IMR-90 (cell line): ENCODE results near the gene EEF2K. TPM values are rescaled to one million over a fixed set of nuclear protein-coding genes. Genes with fewer than 3 reads are reported as not detected.

Experiments
- ATAC-seq: fragments of 200-7000 bp; cut with Tn5 transposase; 2 replicates; pipeline ENCODE4 v1.9.1; 2020; ENCODE audit warnings: low read depth, mild to moderate bottlenecking, moderate library complexity
- BruUV-seq: library from RNA; stranded (reverse); fragments of 400-500 nt; replicated peaks from 2 replicates; lab custom pipeline; 2021; lab: Mats Ljungman, UMichigan
- CTCF ChIA-PET: fragments of 300-600 bp; formaldehyde crosslinking; extraction: SDS; loops from one replicate; lab custom pipeline; 2021; ENCODE audit warnings: antibody characterized with exemption; lab: Yijun Ruan, JAX
- POLR2A ChIA-PET: fragments of 300-600 bp; sonication (Branson Sonifier 250); formaldehyde crosslinking; loops from one replicate; lab custom pipeline; 2022; ENCODE audit warnings: antibody characterized with exemption; ENCODE audit not compliant: unreplicated experiment; lab: Charles Lee
- DNase-seq: peaks from one replicate; pipeline ENCODE4 v3.0.0; 2013
- H2AFZ ChIP-seq: replicated peaks from 2 replicates; pipeline ENCODE3; 2013; ENCODE audit warnings: low read length, mild to moderate bottlenecking; ENCODE audit not compliant: poor library complexity
- H2AK5ac ChIP-seq: 2 replicates; pipeline ENCODE4 v1.6.1; 2013; ENCODE audit warnings: low read depth, low read length, inconsistent platforms
- H2AK9ac ChIP-seq: replicated peaks from 2 replicates; pipeline ENCODE3; 2013; ENCODE audit warnings: mild to moderate bottlenecking, low read depth, low read length, moderate library complexity; ENCODE audit not compliant: poor library complexity
- H2BK120ac ChIP-seq: 2 replicates; pipeline ENCODE4 v1.6.1; 2013; ENCODE audit warnings: low read depth, low read length, inconsistent platforms
- H2BK15ac ChIP-seq: 3 replicates; pipeline ENCODE4 v1.6.1; 2013; ENCODE audit warnings: low read depth, low read length, inconsistent platforms
- H2BK20ac ChIP-seq: 2 replicates; pipeline ENCODE4 v1.6.1; 2013; ENCODE audit warnings: low read depth, mild to moderate bottlenecking, inconsistent platforms, low read length, moderate library complexity
- H2BK5ac ChIP-seq: 2 replicates; pipeline ENCODE4 v1.6.1; 2013; ENCODE audit warnings: mild to moderate bottlenecking, low read depth, low read length, inconsistent platforms; ENCODE audit not compliant: poor library complexity, severe bottlenecking
- H3K14ac ChIP-seq: replicated peaks from 2 replicates; pipeline ENCODE4 v1.6.1; 2013; ENCODE audit warnings: low read depth, low read length, inconsistent platforms
- H3K18ac ChIP-seq: 2 replicates; pipeline ENCODE4 v1.6.1; 2013; ENCODE audit warnings: low read depth, low read length, control low read depth
- H3K23ac ChIP-seq: 2 replicates; pipeline ENCODE4 v1.6.1; 2013; ENCODE audit warnings: low read depth, low read length, inconsistent platforms
- H3K27ac ChIP-seq: 2 replicates; pipeline ENCODE4 v1.5.1; 2013; ENCODE audit warnings: mild to moderate bottlenecking, control low read depth, low read length; ENCODE audit not compliant: insufficient read depth
- H3K27me3 ChIP-seq: 2 replicates; pipeline ENCODE4 v1.6.1; 2013; ENCODE audit warnings: low read length; ENCODE audit not compliant: control insufficient read depth, insufficient read depth
- H3K36me3 ChIP-seq: 2 replicates; pipeline ENCODE4 v1.6.1; 2013; ENCODE audit warnings: low read length, mixed read lengths; ENCODE audit not compliant: control insufficient read depth, insufficient read depth
- H3K4ac ChIP-seq: 2 replicates; pipeline ENCODE4 v1.6.1; 2013; ENCODE audit warnings: low read depth, low read length, inconsistent platforms
- H3K4me1 ChIP-seq: 2 replicates; pipeline ENCODE4 v1.6.1; 2013; ENCODE audit warnings: low read length, mixed read lengths; ENCODE audit not compliant: control insufficient read depth, insufficient read depth
- H3K4me2 ChIP-seq: 2 replicates; pipeline ENCODE4 v1.6.1; 2013; ENCODE audit warnings: low read depth, mild to moderate bottlenecking, control low read depth, low read length, moderate library complexity
- H3K4me3 ChIP-seq: 2 replicates; pipeline ENCODE4 v1.5.1; 2013; ENCODE audit warnings: low read depth, mild to moderate bottlenecking, control low read depth, low read length, moderate library complexity; ENCODE audit not compliant: insufficient read depth
- H3K56ac ChIP-seq: 2 replicates; pipeline ENCODE4 v1.6.1; 2013; ENCODE audit warnings: low read length, inconsistent platforms; ENCODE audit not compliant: insufficient read depth; ENCODE audit errors: extremely low read depth
- H3K79me1 ChIP-seq, 2 experiments: 2 replicates each; pipeline ENCODE4 v1.6.1; 2013; ENCODE audit warnings: low read length in 2 of 2, inconsistent platforms in 1 of 2, low read depth in 1 of 2
- H3K9ac ChIP-seq: 2 replicates; pipeline ENCODE4 v1.6.1; 2013; ENCODE audit warnings: low read depth, low read length, control low read depth
- H3K9me1 ChIP-seq: 2 replicates; pipeline ENCODE4 v1.6.1; 2013; ENCODE audit warnings: low read length, inconsistent platforms; ENCODE audit not compliant: insufficient read depth
- H3K9me3 ChIP-seq: 2 replicates; pipeline ENCODE4 v1.6.1; 2013; ENCODE audit warnings: low read length; ENCODE audit not compliant: control insufficient read depth, insufficient read depth
- H4K20me1 ChIP-seq: 2 replicates; pipeline ENCODE4 v1.6.1; 2013; ENCODE audit warnings: low read length, inconsistent platforms; ENCODE audit not compliant: insufficient read depth
- H4K5ac ChIP-seq: 2 replicates; pipeline ENCODE4 v1.6.1; 2013; ENCODE audit warnings: mild to moderate bottlenecking, low read depth, low read length, control low read depth
- H4K8ac ChIP-seq, 2 experiments: 2 replicates each; pipeline ENCODE4 v1.6.1; 2013; ENCODE audit warnings: low read depth in 2 of 2, low read length in 2 of 2, control low read depth in 1 of 2, inconsistent platforms in 1 of 2
- H4K91ac ChIP-seq: 2 replicates; pipeline ENCODE4 v1.6.1; 2013; ENCODE audit warnings: low read depth, low read length, inconsistent platforms; ENCODE audit not compliant: insufficient read depth
- FOS ChIP-seq: fragments of 150-350 bp; IDR thresholded peaks from 2 replicates; pipeline ENCODE4 v1.6.1; 2016; ENCODE audit warnings: low read depth, low read length
- RFX5 ChIP-seq: IDR thresholded peaks from 2 replicates; pipeline ENCODE4 v1.8.0; 2012; ENCODE audit warnings: low read depth, mild to moderate bottlenecking, low read length, moderate library complexity
- WGBS, 2 experiments: methylation state at CpG; one replicate each; pipeline versions ENCODE4 v1.1.5 to v1.1.7; 2013; ENCODE audit warnings: missing lambda C conversion rate in 2 of 2; ENCODE audit not compliant: insufficient read length in 1 of 2; ENCODE audit errors: extremely low coverage in 2 of 2; 5-methylcytosine and 5-hydroxymethylcytosine counted together
- dilution Hi-C: fragments of 300-500 bp; cut with HindIII; formaldehyde crosslinking; loops from one replicate; pipeline ENCODE4 v1.14.3; 2018; ENCODE audit warnings: low sequenced_read_pairs; ENCODE audit not compliant: unreplicated experiment
- in situ Hi-C: fragments of 300-500 bp; cut with MboI; formaldehyde crosslinking; loops from 3 replicates; pipeline ENCODE4 v1.14.3; 2019; ENCODE audit warnings: low sequenced_read_pairs, inconsistent platforms, mixed read lengths
- intact Hi-C: fragments of 100-400 bp; cut with micrococcal nuclease; formaldehyde crosslinking; loops from 2 replicates; pipeline ENCODE4 v1.10.0; 2022
- polyA plus RNA-seq, 3 experiments: library from polyadenylated mRNA; depleted of rRNA; stranded (reverse); fragments of >200 nt; gene quantifications; 2 replicates each; pipeline ENCODE4 v1.2.3, GENCODE V29; 2012; ENCODE audit warnings: low replicate concordance in 1 of 3
- total RNA-seq: library from RNA; depleted of rRNA; stranded (reverse); fragments of >200 nt; gene quantifications from 2 replicates; pipeline ENCODE4 v1.2.3, GENCODE V29; 2012
- TF ChIP-seq, protein P1 (sequence below): conservative IDR thresholded peaks from 2 replicates; pipeline ENCODE4 v1.5.1; 2012; ENCODE audit warnings: mild to moderate bottlenecking, low read depth, low read length, improper control_type of control experiment
- TF ChIP-seq, protein P2 (sequence below): fragments of 150-350 bp; IDR thresholded peaks from 2 replicates; pipeline ENCODE4 v1.6.1; 2017; ENCODE audit warnings: mild to moderate bottlenecking, antibody characterized with exemption, low read length, low read depth

Gene EEF2K
- total and polyA plus RNA-seq, 2 of the 4 experiments (the other 2 are of a cell fraction) = 9.7 to 16.5 TPM

DNA sequence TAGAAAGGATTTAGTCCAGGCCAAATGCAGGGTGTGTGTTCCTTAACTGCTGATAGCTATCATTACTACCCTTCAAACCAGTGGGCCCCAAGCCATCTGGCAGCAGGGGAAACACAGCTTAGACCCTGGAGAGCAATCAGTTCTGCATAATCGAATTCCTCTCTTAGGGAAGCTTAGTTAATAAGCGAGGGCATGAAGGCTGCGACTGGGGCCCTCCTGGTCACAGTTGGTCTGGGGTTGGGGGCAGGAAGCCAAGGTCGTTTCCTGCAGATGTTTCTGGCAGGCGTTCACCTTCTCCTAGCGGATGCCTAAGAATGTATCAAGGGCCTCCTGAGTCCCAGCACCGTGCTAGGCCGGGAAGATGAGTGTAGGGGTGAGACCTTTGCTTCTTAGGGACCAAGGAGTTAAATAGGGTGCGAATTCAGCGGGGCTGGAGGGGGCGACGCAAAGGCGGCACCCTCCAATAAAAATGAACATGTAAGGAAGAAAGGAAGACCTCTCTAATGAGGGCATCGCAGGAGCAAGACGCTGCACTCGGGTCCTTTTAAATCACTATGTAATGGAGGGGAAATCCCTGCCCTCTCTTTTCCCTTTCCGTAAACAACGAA is 16.5 kb upstream of the EEF2K start (continued):
- TF ChIP-seq FOS = no peak
- no peak for TF ChIP-seq RFX5

DNA sequence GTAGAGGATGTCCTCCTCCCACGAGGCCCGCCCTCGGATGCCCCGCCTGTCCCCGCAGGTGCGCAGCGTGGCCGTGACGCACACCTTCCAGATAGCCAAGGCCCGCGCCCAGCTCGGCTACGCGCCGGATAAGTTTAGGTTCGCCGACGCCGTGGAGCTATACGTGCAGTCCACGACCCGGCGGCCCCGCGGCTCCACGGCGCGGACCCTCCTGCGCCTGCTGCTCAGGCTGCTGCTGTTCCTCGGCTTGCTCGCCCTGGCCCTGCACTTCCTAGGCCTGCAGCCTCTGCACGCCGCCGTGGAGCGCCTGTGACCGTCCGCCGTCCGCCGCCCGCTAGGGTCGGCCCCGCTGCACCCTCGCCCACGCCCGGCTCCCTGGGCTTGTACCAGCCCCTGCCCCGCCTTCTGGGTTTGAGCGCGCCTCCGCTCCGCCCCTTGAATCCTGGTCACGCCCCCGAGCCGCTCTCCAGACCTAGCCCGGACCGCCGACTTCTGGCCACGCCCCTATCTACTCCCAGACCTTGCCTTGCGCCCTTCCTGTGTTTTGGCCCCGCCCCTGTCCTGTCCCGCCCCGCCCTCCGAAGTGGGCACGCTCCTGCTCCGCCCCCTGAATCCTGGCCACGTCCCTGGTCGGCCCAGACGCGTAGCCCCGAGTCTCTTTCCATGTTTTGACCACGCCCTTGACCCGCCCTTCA is 15.8 kb upstream of the EEF2K start:
- no peak overlapping the region for H3K14ac ChIP-seq
- 3% methylated on average over 47 of the region's 72 CpGs; no CpG with 5 or more reads in 1 of the 2 experiments for whole genome bisulfite sequencing, 2 experiments

More for the DNA sequence above, 15.8 kb upstream of the EEF2K start:
- Histone ChIP-seq H3K18ac (no peak overlapping the region), H3K4me2 (peak overlapping the region; percentile 70), H2BK20ac (no peak overlapping the region), H3K9me3 (no peaks in the 10 kb centered on the region), H2AFZ (peak overlapping the region; percentile 98), H3K4ac (0 out of 2 replicates have a peak overlapping the region, but pooled peaks have one; percentile 19), H4K8ac (0 out of 4 replicates have a peak overlapping the region, but pooled peaks of 1 of the 2 experiments have one; percentile 4), H3K27me3 (no peaks in the 10 kb centered on the region), H4K20me1 (no peaks in the 10 kb centered on the region), H2AK9ac (peak overlapping the region; percentile 62), H3K56ac (no peak overlapping the region), H3K9me1 (peaks cover 7% of the 10 kb centered on the region; the same call in 1 of the 2 replicates), H4K5ac (0 out of 2 replicates have a peak overlapping the region, but pooled peaks have one; percentile 8), H2BK15ac (no peak overlapping the region), H4K91ac (no peak overlapping the region), H3K23ac (no peak overlapping the region), H3K4me3 (peak overlapping the region; percentile 89), H3K36me3 (no peaks in the 10 kb centered on the region), H2BK5ac (peak overlapping the region; percentile 61), H3K4me1 (peaks cover 4% of the 10 kb centered on the region; the same call in 1 of the 2 replicates), H2BK120ac (no peak overlapping the region), H3K79me1 (peaks cover 0 to 3% of the 10 kb centered on the region in 2 experiments; a peak in 1 of 4 replicates), H3K9ac (peak overlapping the region; percentile 53), H2AK5ac (no peak overlapping the region), H3K27ac (peak overlapping the region; percentile 58)
- CTCF ChIA-PET = interaction anchor here (1.4 to 3.9 kb wide), 2 partner anchors 112 to 239 kb away, joined by 4 to 23 read pairs; no protein-coding TSS in a partner anchor
- ATAC-seq (peak; percentile 77), DNase-seq (peak; percentile 4)
- TF ChIP-seq, protein P1, sequence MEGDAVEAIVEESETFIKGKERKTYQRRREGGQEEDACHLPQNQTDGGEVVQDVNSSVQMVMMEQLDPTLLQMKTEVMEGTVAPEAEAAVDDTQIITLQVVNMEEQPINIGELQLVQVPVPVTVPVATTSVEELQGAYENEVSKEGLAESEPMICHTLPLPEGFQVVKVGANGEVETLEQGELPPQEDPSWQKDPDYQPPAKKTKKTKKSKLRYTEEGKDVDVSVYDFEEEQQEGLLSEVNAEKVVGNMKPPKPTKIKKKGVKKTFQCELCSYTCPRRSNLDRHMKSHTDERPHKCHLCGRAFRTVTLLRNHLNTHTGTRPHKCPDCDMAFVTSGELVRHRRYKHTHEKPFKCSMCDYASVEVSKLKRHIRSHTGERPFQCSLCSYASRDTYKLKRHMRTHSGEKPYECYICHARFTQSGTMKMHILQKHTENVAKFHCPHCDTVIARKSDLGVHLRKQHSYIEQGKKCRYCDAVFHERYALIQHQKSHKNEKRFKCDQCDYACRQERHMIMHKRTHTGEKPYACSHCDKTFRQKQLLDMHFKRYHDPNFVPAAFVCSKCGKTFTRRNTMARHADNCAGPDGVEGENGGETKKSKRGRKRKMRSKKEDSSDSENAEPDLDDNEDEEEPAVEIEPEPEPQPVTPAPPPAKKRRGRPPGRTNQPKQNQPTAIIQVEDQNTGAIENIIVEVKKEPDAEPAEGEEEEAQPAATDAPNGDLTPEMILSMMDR = no peak
- TF ChIP-seq, protein P2, sequence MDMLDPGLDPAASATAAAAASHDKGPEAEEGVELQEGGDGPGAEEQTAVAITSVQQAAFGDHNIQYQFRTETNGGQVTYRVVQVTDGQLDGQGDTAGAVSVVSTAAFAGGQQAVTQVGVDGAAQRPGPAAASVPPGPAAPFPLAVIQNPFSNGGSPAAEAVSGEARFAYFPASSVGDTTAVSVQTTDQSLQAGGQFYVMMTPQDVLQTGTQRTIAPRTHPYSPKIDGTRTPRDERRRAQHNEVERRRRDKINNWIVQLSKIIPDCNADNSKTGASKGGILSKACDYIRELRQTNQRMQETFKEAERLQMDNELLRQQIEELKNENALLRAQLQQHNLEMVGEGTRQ = peak; percentile 53; the same call in 1 of the 2 replicates
- BruUV-seq = no TSS peak
- in situ Hi-C loops (no loop called here), dilution Hi-C loops (no loop called here), intact Hi-C loops (no loop called here)
- POLR2A ChIA-PET = interaction anchor here (0.5 kb wide), 1 partner anchor 385 kb away, joined by 4 read pairs; no protein-coding TSS in a partner anchor
